GM18505 (cell line): ENCODE measurements around the gene ASIC4.

ENCODE experiments used
- ATAC-seq: cut with Tn5 transposase; IDR thresholded peaks from one replicate; pipeline ENCODE4 v1.9.1; 2021; ENCODE audit not compliant: unreplicated experiment
- POLR2A ChIP-seq: IDR thresholded peaks from 4 replicates; pipeline ENCODE4 v1.6.1; 2011; ENCODE audit warnings: borderline replicate concordance; ENCODE audit not compliant: insufficient read depth, insufficient read length; ENCODE audit errors: extremely low read depth

The ASIC4 gene

DNA sequence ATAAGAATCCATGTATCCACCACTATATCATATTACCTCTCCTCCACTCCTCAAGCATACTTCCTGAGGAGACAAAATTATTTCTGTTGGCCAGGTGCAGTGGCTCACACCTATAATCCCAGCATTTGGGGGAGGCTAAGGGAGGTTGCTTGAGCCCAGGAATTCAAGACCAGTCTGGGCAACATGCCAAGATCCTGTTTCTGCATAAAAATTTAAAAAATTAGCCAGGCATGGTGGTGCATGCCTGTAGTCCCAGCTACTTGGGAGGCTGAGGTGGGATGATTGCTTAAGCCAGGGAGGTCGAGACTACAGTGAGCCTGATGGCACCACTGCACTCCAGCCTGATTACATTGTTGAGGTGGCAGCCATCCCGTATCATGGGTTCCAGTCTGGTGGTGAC lies 67.1 kb downstream of the ASIC4 start:
- no peak for ATAC-seq
- TF ChIP-seq POLR2A = no peak
